ENCODE measurements around the gene ANKDD1A. TPM values are rescaled to one million over a fixed set of nuclear protein-coding genes. Genes with fewer than 3 reads are reported as not detected.
A peak's percentile ranks its signal among the peaks of the same experiment; 100 is the strongest.

ANKDD1A gene
- total RNA-seq, 4 donors from 2014 or later, result 0.82 to 7.1 (median 3.2) TPM

DNA sequence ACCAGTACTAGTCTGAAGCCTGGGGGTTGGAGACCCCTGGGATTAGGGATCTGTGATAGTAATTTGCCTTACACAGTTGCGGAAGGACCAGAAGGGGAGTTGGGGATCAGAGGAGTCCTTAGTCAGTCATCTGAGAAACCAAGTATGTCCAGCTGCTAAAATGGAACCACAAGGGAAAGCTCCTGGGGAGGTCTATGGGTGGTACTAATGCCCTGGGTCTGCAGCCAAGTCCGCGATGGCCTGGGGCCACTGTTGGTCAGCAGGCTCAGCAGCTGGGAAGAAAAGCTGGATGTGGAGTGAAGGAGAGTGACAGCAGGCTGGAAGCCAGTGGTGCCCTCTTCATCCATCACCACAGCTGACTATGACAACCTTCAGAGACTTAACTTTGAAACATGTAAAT is 2.2 kb upstream of the ANKDD1A start:
- H3K27ac ChIP-seq, result no peak overlapping the region
- no peak overlapping the region for H3K4me3 ChIP-seq
- peaks cover 14% of the 10 kb centered on the region for H3K27me3 ChIP-seq
- H3K9me3 ChIP-seq, result no peaks in the 10 kb centered on the region
- peaks cover 0 to 18% (median 9%) of the 10 kb centered on the region in 4 donors for H3K4me1 ChIP-seq
- DNase-seq, result no peak
- in situ Hi-C loops (cut with MboI; ENCODE audit: low pct_ligation_motif_present in 1 of 4, low pct_unique_long_range_greater_than_20kb in 1 of 4, low sequenced_read_pairs in 3 of 4), result loop anchor here (5.0 to 25.0 kb wide), 4 partner anchors 75 to 177 kb away; no protein-coding TSS in a partner anchor
- 95% methylated on average over 3 of the region's 3 CpGs; no CpG with 5 or more reads in 1 of the 2 donors for WGBS, 2 donors (ENCODE audit: low coverage in 1 of 2)
- H3K36me3 ChIP-seq, result no peaks in the 10 kb centered on the region
- no peak for TF ChIP-seq POLR2A (IDR thresholded peaks at IDR 0.05)
- TF ChIP-seq CTCF (IDR thresholded peaks at IDR 0.05), result no peak
- TF ChIP-seq EP300 (IDR thresholded peaks at IDR 0.05; ENCODE audit: low read depth), result no peak
- TF ChIP-seq POLR2AphosphoS5 (IDR thresholded peaks at IDR 0.05), result no peak
- intact Hi-C loops (cut with DNase I; ENCODE audit: low total_unique reads), result loop anchor here (5.0 kb wide), 2 partner anchors 67 to 177 kb away; partner anchors contain the start of gene PLEKHO2

DNA sequence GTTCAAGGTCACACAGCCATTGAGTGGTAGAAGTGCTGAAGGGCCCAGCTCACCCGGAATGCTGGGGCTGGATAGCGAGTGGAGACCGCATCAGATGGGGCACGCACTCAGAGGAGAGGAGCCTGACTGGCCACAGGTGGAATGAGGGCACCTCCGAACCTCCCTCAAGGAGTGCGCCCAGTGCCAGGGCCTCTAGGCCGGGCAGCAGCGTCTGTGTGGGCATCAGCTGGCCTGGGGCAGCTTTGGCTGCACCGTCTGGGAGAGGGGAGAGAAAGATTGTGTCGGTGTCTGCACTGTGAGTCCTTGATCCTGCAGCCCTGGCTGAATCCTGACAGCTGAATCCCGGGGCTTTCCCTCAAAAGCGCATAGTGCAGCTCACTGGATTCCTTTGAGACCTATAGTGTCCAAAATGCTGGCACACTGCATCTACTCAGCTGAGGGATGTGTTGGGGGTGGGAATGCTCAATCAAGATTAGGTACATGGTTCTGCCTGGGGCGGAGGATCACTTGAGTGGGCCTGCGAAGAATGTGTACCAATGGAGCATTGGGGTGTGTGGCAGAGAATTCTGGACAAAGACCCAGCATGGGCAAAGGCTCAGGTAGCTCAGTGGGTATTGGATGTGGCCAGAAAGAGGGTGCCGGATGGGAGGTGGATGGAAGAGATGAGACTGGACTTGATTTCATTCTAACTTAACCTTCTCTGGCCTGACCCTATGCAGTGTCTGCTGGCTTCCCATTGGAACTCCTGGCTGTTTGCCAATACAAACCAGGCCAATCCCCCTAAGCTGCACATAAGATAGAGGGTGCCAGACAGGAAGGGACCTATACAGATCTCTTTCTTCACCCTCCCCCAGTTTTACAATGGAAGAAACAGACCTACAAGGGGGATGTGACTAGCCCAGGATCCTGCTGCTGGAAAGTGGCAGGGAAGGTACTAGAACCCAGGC is 950 bp downstream of the ANKDD1A start:
- H3K4me1 ChIP-seq, result peaks cover 0 to 13% (median 9%) of the 10 kb centered on the region in 4 donors
- 79 to 92% methylated on average over 6 to 13 of the region's 15 CpGs for WGBS, 2 donors (ENCODE audit: low coverage in 1 of 2)
- TF ChIP-seq POLR2A (IDR thresholded peaks at IDR 0.05), result no peak
- no peak for TF ChIP-seq CTCF (IDR thresholded peaks at IDR 0.05)
- TF ChIP-seq EP300 (IDR thresholded peaks at IDR 0.05; ENCODE audit: low read depth), result no peak
- TF ChIP-seq POLR2AphosphoS5 (IDR thresholded peaks at IDR 0.05), result no peak
- no peaks in the 10 kb centered on the region for H3K36me3 ChIP-seq
- H3K27me3 ChIP-seq, result peaks cover 14% of the 10 kb centered on the region
- no peaks in the 10 kb centered on the region for H3K9me3 ChIP-seq
- no peak overlapping the region for H3K27ac ChIP-seq
- intact Hi-C loops (cut with DNase I; ENCODE audit: low total_unique reads) (no loop called here), in situ Hi-C loops (cut with MboI; ENCODE audit: low pct_ligation_motif_present in 1 of 4, low pct_unique_long_range_greater_than_20kb in 1 of 4, low sequenced_read_pairs in 3 of 4) (loop anchor here in 1 of 4 donors (25.0 kb wide), 1 partner anchor 175 kb away; no protein-coding TSS in a partner anchor)
- DNase-seq, result no peak
- H3K4me3 ChIP-seq, result peak overlapping the region in 2 of 4 donors; percentile 46 to 62

DNA sequence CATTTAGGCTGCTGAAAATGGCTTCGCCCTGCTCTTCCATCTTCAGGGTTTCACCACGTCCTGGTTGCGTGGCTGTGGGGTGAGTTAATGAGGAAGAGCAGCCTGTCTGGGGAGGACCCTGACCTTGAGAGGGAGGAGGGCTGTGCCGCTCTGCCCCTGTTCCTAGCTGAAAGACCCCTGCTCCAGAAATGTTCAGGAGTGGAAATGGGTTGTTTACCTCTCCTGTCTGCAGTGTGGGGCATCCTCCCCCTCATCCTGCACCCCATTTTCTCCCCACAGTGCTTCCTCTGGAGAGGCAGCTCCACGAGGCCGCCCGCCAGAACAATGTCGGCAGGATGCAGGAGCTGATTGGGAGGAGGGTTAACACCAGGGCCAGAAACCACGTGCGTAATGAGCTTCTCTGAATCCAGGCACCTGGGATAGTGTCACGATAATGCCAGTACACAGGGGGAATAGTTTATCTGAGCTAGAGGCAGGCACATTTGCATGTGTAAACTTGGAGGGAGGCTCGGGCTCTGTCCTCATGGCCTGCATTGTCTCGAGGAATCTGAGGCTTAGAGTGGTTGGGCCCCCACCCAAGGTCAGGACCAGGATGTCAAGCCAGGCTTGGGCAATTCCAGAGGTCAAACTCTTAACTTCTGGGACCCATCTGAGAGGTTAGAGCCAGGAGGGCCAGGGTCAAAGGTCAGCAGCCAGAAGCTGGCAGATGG is 4.0 kb downstream of the ANKDD1A start:
- H3K9me3 ChIP-seq, result no peaks in the 10 kb centered on the region
- no peak for TF ChIP-seq POLR2AphosphoS5 (IDR thresholded peaks at IDR 0.05)
- TF ChIP-seq EP300 (IDR thresholded peaks at IDR 0.05; ENCODE audit: low read depth), result no peak
- no peak for TF ChIP-seq POLR2A (IDR thresholded peaks at IDR 0.05)
- no peak for TF ChIP-seq CTCF (IDR thresholded peaks at IDR 0.05)
- 76% methylated on average over 13 of the region's 13 CpGs; no CpG with 5 or more reads in 1 of the 2 donors for WGBS, 2 donors (ENCODE audit: low coverage in 1 of 2)
- H3K4me1 ChIP-seq, result peaks cover 0 to 13% (median 9%) of the 10 kb centered on the region in 4 donors
- H3K27me3 ChIP-seq, result peaks cover 14% of the 10 kb centered on the region
- DNase-seq, result no peak
- intact Hi-C loops (cut with DNase I; ENCODE audit: low total_unique reads), result no loop called here
- in situ Hi-C loops (cut with MboI; ENCODE audit: low pct_ligation_motif_present in 1 of 4, low pct_unique_long_range_greater_than_20kb in 1 of 4, low sequenced_read_pairs in 3 of 4), result loop anchor here in 1 of 4 donors (25.0 kb wide), 1 partner anchor 178 kb away; no protein-coding TSS in a partner anchor
- no peak overlapping the region for H3K4me3 ChIP-seq
- no peaks in the 10 kb centered on the region for H3K36me3 ChIP-seq
- H3K27ac ChIP-seq, result no peak overlapping the region

- WGBS, 2 donors (ENCODE audit: low coverage in 1 of 2), result 94% methylated on average over 2 of the region's 2 CpGs; no CpG with 5 or more reads in 1 of the 2 donors
- peaks cover 7% of the 10 kb centered on the region for H3K27me3 ChIP-seq
- intact Hi-C loops (cut with DNase I; ENCODE audit: low total_unique reads) (no loop called here), in situ Hi-C loops (cut with MboI; ENCODE audit: low pct_ligation_motif_present in 1 of 4, low pct_unique_long_range_greater_than_20kb in 1 of 4, low sequenced_read_pairs in 3 of 4) (loop anchor here in 1 of 4 donors (25.0 kb wide), 1 partner anchor 179 kb away; no protein-coding TSS in a partner anchor)
- H3K36me3 ChIP-seq, result no peaks in the 10 kb centered on the region
- no peaks in the 10 kb centered on the region for H3K9me3 ChIP-seq
- peaks cover 0 to 8% (median 6%) of the 10 kb centered on the region in 4 donors for H3K4me1 ChIP-seq
- DNase-seq, result no peak
- TF ChIP-seq EP300 (IDR thresholded peaks at IDR 0.05; ENCODE audit: low read depth), result no peak
- TF ChIP-seq POLR2AphosphoS5 (IDR thresholded peaks at IDR 0.05), result no peak
- TF ChIP-seq CTCF (IDR thresholded peaks at IDR 0.05), result no peak
- TF ChIP-seq POLR2A (IDR thresholded peaks at IDR 0.05), result no peak
- no peak overlapping the region for H3K4me3 ChIP-seq
- no peak overlapping the region for H3K27ac ChIP-seq
Measured at GRCh38 chr15:64916365-64916764, 4.7 kb downstream of the ANKDD1A start.

Measured in transverse colon (tissue), 4 donors.